Measurements from ENCODE around the gene PLCL2. TPM values are rescaled to one million over a fixed set of nuclear protein-coding genes. Genes with fewer than 3 reads are reported as not detected.

PLCL2 gene
- polyA plus RNA-seq, 1 donor, result 10.2 TPM

DNA sequence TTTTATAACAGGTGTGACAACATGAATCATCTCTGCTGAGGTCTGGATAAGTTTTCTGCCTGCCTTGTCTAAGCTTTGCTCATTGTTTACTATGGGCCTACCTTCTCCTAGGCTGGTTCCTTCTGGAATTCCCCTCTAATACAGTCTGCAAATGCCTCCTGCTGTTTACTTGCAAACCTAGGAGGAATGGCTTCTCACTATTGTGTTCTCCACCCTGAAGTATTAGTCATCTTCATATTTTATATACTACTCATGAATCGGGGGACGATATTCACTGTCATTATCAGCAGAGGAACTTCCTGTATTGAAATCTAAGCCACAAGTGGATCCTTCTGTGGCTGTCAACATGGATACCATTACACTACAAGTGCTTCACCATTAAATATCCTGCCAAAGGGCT, 154.8 kb downstream of the PLCL2 start:
- no peaks in the 10 kb centered on the region for H3K27me3 ChIP-seq (ENCODE audit: control insufficient read depth, insufficient read depth, low read length)
- WGBS (ENCODE audit: insufficient coverage, low lambda C conversion rate), result no CpG with 5 or more reads among the region's 2 CpGs
- peak in 1 of 2 donors; percentile 10 for DNase-seq
- H3K36me3 ChIP-seq (ENCODE audit: control insufficient read depth, insufficient read depth, low read length), result no peaks in the 10 kb centered on the region
- no peaks in the 10 kb centered on the region for H3K4me1 ChIP-seq (ENCODE audit: control insufficient read depth, insufficient read depth, low read length)
- no peak overlapping the region for H3K4me3 ChIP-seq (ENCODE audit: low read length)
- H3K9me3 ChIP-seq (ENCODE audit: control insufficient read depth, low read depth, low read length), result no peaks in the 10 kb centered on the region
- no peak overlapping the region for H3K27ac ChIP-seq (ENCODE audit: low read length)

GRCh38 chr3:17040322-17040989, 155.7 kb downstream of the PLCL2 start:
- Histone ChIP-seq H3K36me3 (ENCODE audit: control insufficient read depth, insufficient read depth, low read length) (no peaks in the 10 kb centered on the region), H3K9me3 (ENCODE audit: control insufficient read depth, low read depth, low read length) (no peaks in the 10 kb centered on the region), H3K4me3 (ENCODE audit: low read length) (no peak overlapping the region), H3K27me3 (ENCODE audit: control insufficient read depth, insufficient read depth, low read length) (no peaks in the 10 kb centered on the region), H3K4me1 (ENCODE audit: control insufficient read depth, insufficient read depth, low read length) (no peaks in the 10 kb centered on the region), H3K27ac (ENCODE audit: low read length) (no peak overlapping the region)
- WGBS (ENCODE audit: insufficient coverage, low lambda C conversion rate), result 100% methylated on average over 2 of the region's 5 CpGs
- DNase-seq, result no peak

DNA sequence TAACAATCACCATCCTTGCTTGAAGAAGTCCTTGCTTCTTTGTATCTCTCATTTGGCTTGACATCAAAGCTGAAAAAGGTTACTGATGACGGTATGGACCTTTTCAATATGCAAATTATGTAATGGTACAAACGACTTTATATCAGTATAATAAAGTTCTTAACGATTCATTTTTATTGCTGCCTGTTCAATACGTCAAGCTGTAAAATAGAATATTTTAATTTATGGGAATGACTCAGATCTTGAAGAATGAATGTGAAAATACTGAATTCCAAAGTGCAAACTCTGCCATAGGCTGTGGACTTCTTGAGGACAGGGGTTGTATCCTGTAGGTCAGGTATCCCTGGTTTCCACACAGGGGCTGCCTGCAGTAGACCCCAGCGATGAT, 156.2 kb downstream of the PLCL2 start:
- Histone ChIP-seq H3K27ac (ENCODE audit: low read length) (no peak overlapping the region), H3K4me1 (ENCODE audit: control insufficient read depth, insufficient read depth, low read length) (no peaks in the 10 kb centered on the region), H3K27me3 (ENCODE audit: control insufficient read depth, insufficient read depth, low read length) (no peaks in the 10 kb centered on the region), H3K9me3 (ENCODE audit: control insufficient read depth, low read depth, low read length) (no peaks in the 10 kb centered on the region), H3K36me3 (ENCODE audit: control insufficient read depth, insufficient read depth, low read length) (no peaks in the 10 kb centered on the region), H3K4me3 (ENCODE audit: low read length) (no peak overlapping the region)
- 86% methylated on average over 1 of the region's 5 CpGs for WGBS (ENCODE audit: insufficient coverage, low lambda C conversion rate)
- DNase-seq, result peak in 1 of 2 donors; percentile 18

GRCh38 chr3:17044855-17045254, 160.1 kb downstream of the PLCL2 start:
- 80% methylated on average over 1 of the region's 2 CpGs for WGBS (ENCODE audit: insufficient coverage, low lambda C conversion rate)
- H3K4me1 ChIP-seq (ENCODE audit: control insufficient read depth, insufficient read depth, low read length), result no peaks in the 10 kb centered on the region
- no peaks in the 10 kb centered on the region for H3K27me3 ChIP-seq (ENCODE audit: control insufficient read depth, insufficient read depth, low read length)
- no peak overlapping the region for H3K4me3 ChIP-seq (ENCODE audit: low read length)
- no peaks in the 10 kb centered on the region for H3K9me3 ChIP-seq (ENCODE audit: control insufficient read depth, low read depth, low read length)
- H3K27ac ChIP-seq (ENCODE audit: low read length), result no peak overlapping the region
- DNase-seq, result no peak
- H3K36me3 ChIP-seq (ENCODE audit: control insufficient read depth, insufficient read depth, low read length), result no peaks in the 10 kb centered on the region

- WGBS (ENCODE audit: insufficient coverage, low lambda C conversion rate), result 83% methylated on average over 1 of the region's 7 CpGs
- no peaks in the 10 kb centered on the region for H3K9me3 ChIP-seq (ENCODE audit: control insufficient read depth, low read depth, low read length)
- no peak overlapping the region for H3K4me3 ChIP-seq (ENCODE audit: low read length)
- no peaks in the 10 kb centered on the region for H3K27me3 ChIP-seq (ENCODE audit: control insufficient read depth, insufficient read depth, low read length)
- no peaks in the 10 kb centered on the region for H3K4me1 ChIP-seq (ENCODE audit: control insufficient read depth, insufficient read depth, low read length)
- no peak overlapping the region for H3K27ac ChIP-seq (ENCODE audit: low read length)
- DNase-seq, result no peak
- no peaks in the 10 kb centered on the region for H3K36me3 ChIP-seq (ENCODE audit: control insufficient read depth, insufficient read depth, low read length)
Observed at GRCh38 chr3:17045705-17046104, 160.9 kb downstream of the PLCL2 start.

GRCh38 chr3:17046623-17047022, 161.9 kb downstream of the PLCL2 start:
- no peaks in the 10 kb centered on the region for H3K27me3 ChIP-seq (ENCODE audit: control insufficient read depth, insufficient read depth, low read length)

DNA sequence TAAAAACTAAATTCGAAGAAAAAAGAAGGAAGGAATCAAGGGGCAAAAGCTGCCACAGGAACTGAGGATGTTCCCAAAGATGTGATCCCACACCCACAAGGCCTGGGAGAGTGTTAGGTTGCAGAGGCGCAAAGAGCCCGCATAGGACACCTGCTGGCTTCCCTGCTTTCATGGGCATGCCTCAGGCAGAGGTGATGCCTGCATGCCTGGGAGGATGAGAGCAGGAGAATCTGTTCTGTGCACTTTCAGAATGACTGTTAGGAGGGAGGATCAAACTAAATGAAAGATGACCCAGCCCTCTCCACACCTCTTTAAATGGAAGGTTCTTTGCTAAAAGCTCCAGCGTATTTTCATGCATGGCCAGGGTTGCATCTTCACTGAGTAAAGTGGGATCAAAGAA, 162.4 kb downstream of the PLCL2 start:
- Histone ChIP-seq H3K36me3 (ENCODE audit: control insufficient read depth, insufficient read depth, low read length) (no peaks in the 10 kb centered on the region), H3K9me3 (ENCODE audit: control insufficient read depth, low read depth, low read length) (no peaks in the 10 kb centered on the region), H3K27ac (ENCODE audit: low read length) (no peak overlapping the region), H3K4me3 (ENCODE audit: low read length) (no peak overlapping the region), H3K27me3 (ENCODE audit: control insufficient read depth, insufficient read depth, low read length) (no peaks in the 10 kb centered on the region), H3K4me1 (ENCODE audit: control insufficient read depth, insufficient read depth, low read length) (no peaks in the 10 kb centered on the region)
- WGBS (ENCODE audit: insufficient coverage, low lambda C conversion rate), result 88% methylated on average over 1 of the region's 4 CpGs
- DNase-seq, result no peak

More at GRCh38 chr3:17046623-17047022, 161.9 kb downstream of the PLCL2 start:
- Histone ChIP-seq H3K4me1 (ENCODE audit: control insufficient read depth, insufficient read depth, low read length) (no peaks in the 10 kb centered on the region), H3K36me3 (ENCODE audit: control insufficient read depth, insufficient read depth, low read length) (no peaks in the 10 kb centered on the region), H3K27ac (ENCODE audit: low read length) (no peak overlapping the region), H3K4me3 (ENCODE audit: low read length) (no peak overlapping the region), H3K9me3 (ENCODE audit: control insufficient read depth, low read depth, low read length) (no peaks in the 10 kb centered on the region)
- DNase-seq, result no peak
- 100% methylated on average over 1 of the region's 2 CpGs for WGBS (ENCODE audit: insufficient coverage, low lambda C conversion rate)

GRCh38 chr3:17047894-17048293, 163.1 kb downstream of the PLCL2 start:
- Histone ChIP-seq H3K4me1 (ENCODE audit: control insufficient read depth, insufficient read depth, low read length) (no peaks in the 10 kb centered on the region), H3K9me3 (ENCODE audit: control insufficient read depth, low read depth, low read length) (no peaks in the 10 kb centered on the region), H3K27me3 (ENCODE audit: control insufficient read depth, insufficient read depth, low read length) (no peaks in the 10 kb centered on the region), H3K4me3 (ENCODE audit: low read length) (no peak overlapping the region), H3K27ac (ENCODE audit: low read length) (no peak overlapping the region), H3K36me3 (ENCODE audit: control insufficient read depth, insufficient read depth, low read length) (no peaks in the 10 kb centered on the region)
- WGBS (ENCODE audit: insufficient coverage, low lambda C conversion rate), result 75% methylated on average over 1 of the region's 3 CpGs
- no peak for DNase-seq

GRCh38 chr3:17050071-17050470, 165.3 kb downstream of the PLCL2 start:
- DNase-seq, result no peak
- WGBS (ENCODE audit: insufficient coverage, low lambda C conversion rate), result 100% methylated on average over 1 of the region's 4 CpGs

GRCh38 chr3:17050506-17050905, 165.8 kb downstream of the PLCL2 start:
- no peak overlapping the region for H3K27ac ChIP-seq (ENCODE audit: low read length)
- no CpG with 5 or more reads among the region's 2 CpGs for WGBS (ENCODE audit: insufficient coverage, low lambda C conversion rate)
- H3K36me3 ChIP-seq (ENCODE audit: control insufficient read depth, insufficient read depth, low read length), result no peaks in the 10 kb centered on the region
- no peaks in the 10 kb centered on the region for H3K27me3 ChIP-seq (ENCODE audit: control insufficient read depth, insufficient read depth, low read length)
- no peaks in the 10 kb centered on the region for H3K9me3 ChIP-seq (ENCODE audit: control insufficient read depth, low read depth, low read length)
- no peak for DNase-seq
- no peaks in the 10 kb centered on the region for H3K4me1 ChIP-seq (ENCODE audit: control insufficient read depth, insufficient read depth, low read length)
- no peak overlapping the region for H3K4me3 ChIP-seq (ENCODE audit: low read length)

More at GRCh38 chr3:17050071-17050470, 165.3 kb downstream of the PLCL2 start:
- no peaks in the 10 kb centered on the region for H3K36me3 ChIP-seq (ENCODE audit: control insufficient read depth, insufficient read depth, low read length)
- no peaks in the 10 kb centered on the region for H3K4me1 ChIP-seq (ENCODE audit: control insufficient read depth, insufficient read depth, low read length)
- H3K27me3 ChIP-seq (ENCODE audit: control insufficient read depth, insufficient read depth, low read length), result no peaks in the 10 kb centered on the region
- no peak overlapping the region for H3K27ac ChIP-seq (ENCODE audit: low read length)
- H3K9me3 ChIP-seq (ENCODE audit: control insufficient read depth, low read depth, low read length), result no peaks in the 10 kb centered on the region
- H3K4me3 ChIP-seq (ENCODE audit: low read length), result no peak overlapping the region

DNA sequence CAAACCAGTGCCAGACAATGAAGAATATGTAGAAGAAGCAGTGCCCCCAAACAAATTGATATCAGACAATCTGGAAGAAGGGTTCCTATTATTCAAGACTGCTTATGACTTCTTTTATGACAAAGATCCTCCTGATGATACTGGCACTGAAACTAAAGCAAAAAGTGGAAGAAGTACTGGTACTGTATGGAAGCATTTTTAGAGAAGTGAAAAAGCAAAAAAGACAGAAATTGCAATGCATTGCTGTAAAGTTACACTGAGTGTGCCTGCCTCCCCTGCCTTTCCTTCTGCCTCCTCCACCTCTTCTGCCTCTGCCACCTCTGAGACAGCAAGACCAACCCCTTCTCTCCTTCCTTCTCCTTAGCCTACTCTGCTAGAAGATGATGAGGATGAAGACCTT, 167.6 kb downstream of the PLCL2 start:
- Histone ChIP-seq H3K27ac (ENCODE audit: low read length) (no peak overlapping the region), H3K36me3 (ENCODE audit: control insufficient read depth, insufficient read depth, low read length) (no peaks in the 10 kb centered on the region), H3K4me3 (ENCODE audit: low read length) (no peak overlapping the region), H3K9me3 (ENCODE audit: control insufficient read depth, low read depth, low read length) (no peaks in the 10 kb centered on the region), H3K27me3 (ENCODE audit: control insufficient read depth, insufficient read depth, low read length) (no peaks in the 10 kb centered on the region), H3K4me1 (ENCODE audit: control insufficient read depth, insufficient read depth, low read length) (no peaks in the 10 kb centered on the region)
- DNase-seq, result no peak
